A549 (cell line): ENCODE measurements around the gene TPRG1L. TPM values are rescaled to one million over a fixed set of nuclear protein-coding genes. Genes with fewer than 3 reads are reported as not detected.

Source experiments
- ATAC-seq, 2 experiments: fragments of 200-7000 bp in 1 of 2; fragments of >200 bp in 1 of 2; cut with Nextera tagmentation in 1 of 2; cut with Tn5 transposase in 1 of 2; 3 replicates each; pipeline versions ENCODE4 v1.8.0 to v1.9.1; 2018 to 2020; ENCODE audit warnings: mild to moderate bottlenecking in 1 of 2, moderate library complexity in 1 of 2
- CTCF ChIA-PET: fragments of 300-600 bp; sonication (Branson Sonifier 250); formaldehyde crosslinking; extraction: SDS; loops from one replicate; lab custom pipeline; 2021; ENCODE audit warnings: antibody characterized with exemption, inconsistent platforms; lab: Yijun Ruan, JAX
- POLR2A ChIA-PET: fragments of 350-600 bp; formaldehyde crosslinking; extraction: SDS; loops from one replicate; lab custom pipeline; 2021; ENCODE audit warnings: antibody characterized with exemption, inconsistent platforms; lab: Yijun Ruan, JAX
- DNase-seq, 2 experiments: peaks; one replicate each; pipeline versions ENCODE4 v3.0.0 to v3.0.0-alpha.2; 2011 to 2016; ENCODE audit warnings: low read depth in 1 of 2, low spot score in 1 of 2
- FAIRE-seq: peaks from 2 replicates; lab custom pipeline; 2011; peaks lifted over from hg19 to GRCh38; lab: Jason Lieb, UNC
- H3K27ac ChIP-seq, 2 experiments: fragments of >200 bp; sonication (Bioruptor Twin); formaldehyde crosslinking; 3 replicates each; pipeline ENCODE4 v1.5.1; 2016 to 2017
- H3K4me1 ChIP-seq: fragments of >200 bp; sonication (Bioruptor Twin); formaldehyde crosslinking; 3 replicates; pipeline ENCODE4 v1.6.1; 2016
- H3K4me2 ChIP-seq: fragments of >200 bp; sonication (Bioruptor Twin); formaldehyde crosslinking; 3 replicates; pipeline ENCODE4 v1.6.1; 2016
- H3K4me3 ChIP-seq: fragments of >200 bp; sonication (Bioruptor Twin); formaldehyde crosslinking; 3 replicates; pipeline ENCODE4 v1.5.1; 2016
- H3K9me3 ChIP-seq: fragments of >200 bp; sonication (Bioruptor Twin); formaldehyde crosslinking; 3 replicates; pipeline ENCODE4 v1.6.1; 2016
- ATOH8 ChIP-seq: fragments of 250-450 bp; sonication (Bioruptor Pico); IDR thresholded peaks from 2 replicates; pipeline ENCODE4 v1.5.0; 2020; ENCODE audit warnings: low read depth, mild to moderate bottlenecking, moderate library complexity
- BCL3 ChIP-seq: fragments of >200 bp; sonication (Bioruptor Twin); formaldehyde crosslinking; IDR thresholded peaks from 3 replicates; pipeline ENCODE4 v1.6.1; 2016
- CHD2 ChIP-seq: fragments of 150-350 bp; IDR thresholded peaks from 2 replicates; pipeline ENCODE4 v1.6.1; 2014; ENCODE audit warnings: low read length; ENCODE audit not compliant: partially characterized antibody
- E2F6 ChIP-seq: IDR thresholded peaks from 2 replicates; pipeline ENCODE4 v1.6.1; 2012; ENCODE audit warnings: low read depth, borderline replicate concordance
- ELK1 ChIP-seq: fragments of 150-350 bp; IDR thresholded peaks from 2 replicates; pipeline ENCODE4 v1.6.1; 2014; ENCODE audit warnings: low read depth, mild to moderate bottlenecking, low read length
- FOSB ChIP-seq: fragments of 250-450 bp; sonication (Bioruptor Pico); IDR thresholded peaks from 2 replicates; pipeline ENCODE4 v1.5.0; 2020; ENCODE audit warnings: mild to moderate bottlenecking, moderate library complexity
- GATA3 ChIP-seq: IDR thresholded peaks from 2 replicates; pipeline ENCODE4 v1.6.1; 2012; ENCODE audit warnings: borderline replicate concordance
- HDAC2 ChIP-seq: fragments of 200-600 bp; sonication (generic); IDR thresholded peaks from 2 replicates; pipeline ENCODE4 v1.6.1; 2016
- HOXB13 ChIP-seq: fragments of 250-450 bp; sonication (Bioruptor Pico); IDR thresholded peaks from 2 replicates; pipeline ENCODE4 v1.5.0; 2020; ENCODE audit warnings: low read depth, mild to moderate bottlenecking, moderate library complexity
- JUNB ChIP-seq: fragments of >200 bp; sonication (Bioruptor Twin); formaldehyde crosslinking; IDR thresholded peaks from 2 replicates; pipeline ENCODE4 v1.6.1; 2016
- KDM1A ChIP-seq: fragments of 200-600 bp; sonication (generic); IDR thresholded peaks from 2 replicates; pipeline ENCODE4 v1.6.1; 2016; ENCODE audit warnings: low read depth, mild to moderate bottlenecking
- KDM5A ChIP-seq: fragments of 200-600 bp; sonication (generic); IDR thresholded peaks from 2 replicates; pipeline ENCODE4 v1.6.1; 2016; ENCODE audit warnings: antibody characterized with exemption, mild to moderate bottlenecking
- MAX ChIP-seq: IDR thresholded peaks from 2 replicates; pipeline ENCODE4 v1.6.1; 2012
- MAZ ChIP-seq: fragments of 150-350 bp; IDR thresholded peaks from 2 replicates; pipeline ENCODE4 v1.6.1; 2014; ENCODE audit warnings: antibody characterized with exemption, low read depth, low read length, borderline replicate concordance
- NPAS2 ChIP-seq: fragments of 250-450 bp; sonication (Bioruptor Pico); IDR thresholded peaks from 2 replicates; pipeline ENCODE4 v1.8.0; 2022; ENCODE audit warnings: mild to moderate bottlenecking, moderate library complexity, borderline replicate concordance
- PBX3 ChIP-seq: IDR thresholded peaks from 2 replicates; pipeline ENCODE4 v1.6.1; 2012
- POLR2AphosphoS2 ChIP-seq: conservative IDR thresholded peaks from 2 replicates; pipeline ENCODE4 v1.6.1; 2012; ENCODE audit warnings: low read length, improper control_type of control experiment, inconsistent platforms
- RCOR1 ChIP-seq: fragments of 150-350 bp; IDR thresholded peaks from 2 replicates; pipeline ENCODE4 v1.6.1; 2014; ENCODE audit warnings: antibody characterized with exemption, low read length, low read depth
- REST ChIP-seq: fragments of 200-600 bp; sonication (generic); IDR thresholded peaks from 2 replicates; pipeline ENCODE4 v1.6.1; 2016; ENCODE audit warnings: antibody characterized with exemption, mild to moderate bottlenecking, moderate library complexity
- RNF2 ChIP-seq: fragments of 200-600 bp; sonication (generic); IDR thresholded peaks from 2 replicates; pipeline ENCODE4 v1.6.1; 2016; ENCODE audit warnings: low read depth, mild to moderate bottlenecking, antibody characterized with exemption, moderate library complexity, borderline replicate concordance
- SMC3 ChIP-seq: fragments of >200 bp; sonication (Bioruptor Twin); formaldehyde crosslinking; IDR thresholded peaks from 3 replicates; pipeline ENCODE4 v1.6.1; 2018; ENCODE audit warnings: inconsistent platforms
- SREBF2 ChIP-seq: fragments of 450-650 bp; IDR thresholded peaks from 2 replicates; pipeline ENCODE4 v1.6.1; 2014; ENCODE audit warnings: mild to moderate bottlenecking, moderate library complexity
- TFCP2L1 ChIP-seq: fragments of 250-450 bp; sonication (Bioruptor Pico); IDR thresholded peaks from 2 replicates; pipeline ENCODE4 v1.5.0; 2021; ENCODE audit warnings: mild to moderate bottlenecking
- ZFP36 ChIP-seq: fragments of 450-650 bp; IDR thresholded peaks from 2 replicates; pipeline ENCODE4 v1.6.1; 2014; ENCODE audit warnings: borderline replicate concordance; ENCODE audit not compliant: partially characterized antibody
- ZNF302 ChIP-seq: fragments of 250-450 bp; sonication (Bioruptor Pico); IDR thresholded peaks from 2 replicates; pipeline ENCODE4 v1.9.0; 2021; ENCODE audit warnings: inconsistent platforms, mild to moderate bottlenecking, moderate library complexity
- WGBS: methylation state at CpG from one replicate; pipeline ENCODE4 v1.1.6; 2017; ENCODE audit errors: missing lambda C conversion rate; 5-methylcytosine and 5-hydroxymethylcytosine counted together
- polyA plus RNA-seq, 4 experiments: library from polyadenylated mRNA; depleted of rRNA in 3 of 4; stranded (reverse); fragments of >200 nt; fragmentation: RNase III in 1 of 4; extraction: RNeasy Plus Mini Kit Qiagen cat#74134 plus additional on column Dnase treatment in 1 of 4; gene quantifications; 2 replicates in 3 of 4; 3 replicates in 1 of 4; pipeline ENCODE4 v1.2.3, GENCODE V29; 2011 to 2017

TPRG1L gene
- polyA plus RNA-seq, 2 of the 4 experiments (the other 2 are of a cell fraction): 13.1 to 20.1 TPM

GRCh38 chr1:3676581-3677470 is 52.0 kb downstream of the TPRG1L start:
- no peak for FAIRE-seq
- ChIA-PET CTCF (interaction anchor here (1.3 kb wide), 1 partner anchor 18 kb away, joined by 5 read pairs; no protein-coding TSS in a partner anchor), POLR2A (no interaction called here)
- TF ChIP-seq NPAS2 (CRISPR knock-in tag) (no peak), E2F6 (no peak), BCL3 (no peak), HOXB13 (CRISPR knock-in tag) (no peak), ELK1 (no peak), POLR2AphosphoS2 (no peak), MAX (no peak), JUNB (no peak), SMC3 (no peak), GATA3 (no peak), CHD2 (no peak), ZNF302 (CRISPR knock-in tag) (no peak), RNF2 (no peak), KDM5A (no peak), MAZ (no peak), FOSB (no peak)
- no peak for DNase-seq
- Histone ChIP-seq H3K4me2 (no peak overlapping the region), H3K4me3 (no peak overlapping the region), H3K27ac (no peak overlapping the region), H3K9me3 (no peaks in the 10 kb centered on the region), H3K4me1 (no peaks in the 10 kb centered on the region)
- no peak; a peak in 1 of 6 replicates for ATAC-seq
- 61% methylated on average over 8 of the region's 22 CpGs for WGBS

GRCh38 chr1:3677484-3677883 is 52.7 kb downstream of the TPRG1L start:
- no peak for ATAC-seq
- no peak for DNase-seq
- no peak overlapping the region for H3K4me2 ChIP-seq
- no peaks in the 10 kb centered on the region for H3K9me3 ChIP-seq
- no peaks in the 10 kb centered on the region for H3K4me1 ChIP-seq
- 58% methylated on average over 5 of the region's 5 CpGs for WGBS
- POLR2A ChIA-PET: no interaction called here
- no peak overlapping the region for H3K4me3 ChIP-seq
- H3K27ac ChIP-seq: no peak overlapping the region
- TF ChIP-seq CHD2 (no peak), SREBF2 (no peak), PBX3 (no peak), ZFP36 (no peak), RNF2 (no peak), ATOH8 (no peak), TFCP2L1 (CRISPR knock-in tag) (no peak), RCOR1 (no peak), KDM1A (no peak), HDAC2 (no peak), GATA3 (no peak), REST (no peak)
- CTCF ChIA-PET: interaction anchor here (1.3 kb wide), 1 partner anchor 18 kb away, joined by 5 read pairs; no protein-coding TSS in a partner anchor
- no peak for FAIRE-seq
